Retinal pigment epithelial cell (primary cell): ENCODE data around the gene DHX58.

ENCODE experiments used
- DNase-seq: peaks from one replicate; pipeline ENCODE4 v3.0.0-alpha.2; 2010; ENCODE audit warnings: low read depth
- H3K4me3 ChIP-seq: 2 replicates; pipeline ENCODE4 v1.5.1; 2011; ENCODE audit warnings: mild to moderate bottlenecking, low read length, control low read depth, moderate library complexity
- TF ChIP-seq, protein P1 (sequence below): conservative IDR thresholded peaks from 2 replicates; pipeline ENCODE4 v1.5.1; 2011; ENCODE audit warnings: low read depth, low read length, control low read depth, inconsistent platforms

The DHX58 gene

DNA sequence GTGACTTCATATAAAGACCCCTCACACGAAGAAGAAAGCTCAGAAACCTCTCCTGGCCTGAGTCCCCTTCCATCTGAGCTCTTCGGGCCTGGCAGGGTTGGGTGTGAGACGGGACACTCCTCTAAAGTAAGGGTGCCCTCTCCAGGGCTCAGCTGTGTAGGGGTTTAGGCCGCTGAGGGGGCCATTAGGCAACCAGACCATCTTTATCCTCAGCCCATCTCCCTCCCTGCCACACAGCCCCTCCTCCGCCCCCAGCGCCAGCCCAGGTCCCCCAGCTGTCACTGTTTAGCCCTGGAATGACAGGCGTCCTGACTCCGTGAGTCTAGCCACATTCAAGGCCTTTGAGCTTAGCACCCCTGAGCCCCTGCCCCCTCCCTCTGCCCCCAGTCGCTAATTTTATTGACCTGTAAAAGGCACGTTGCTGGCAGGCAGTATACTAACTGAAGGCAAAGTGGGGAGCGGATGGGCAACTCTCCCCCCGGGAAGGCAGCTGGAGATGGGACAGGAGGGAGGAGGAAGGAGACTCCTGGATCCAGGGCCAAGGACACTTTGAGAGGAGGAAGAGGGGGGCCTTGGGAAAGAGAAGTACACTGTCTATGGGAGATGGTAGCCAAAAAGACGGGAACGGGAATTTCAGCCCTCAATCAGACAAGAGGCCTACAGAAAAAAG lies 13.6 kb downstream of the DHX58 start:
- no peak overlapping the region for H3K4me3 ChIP-seq
- no peak for DNase-seq
- TF ChIP-seq, protein P1, sequence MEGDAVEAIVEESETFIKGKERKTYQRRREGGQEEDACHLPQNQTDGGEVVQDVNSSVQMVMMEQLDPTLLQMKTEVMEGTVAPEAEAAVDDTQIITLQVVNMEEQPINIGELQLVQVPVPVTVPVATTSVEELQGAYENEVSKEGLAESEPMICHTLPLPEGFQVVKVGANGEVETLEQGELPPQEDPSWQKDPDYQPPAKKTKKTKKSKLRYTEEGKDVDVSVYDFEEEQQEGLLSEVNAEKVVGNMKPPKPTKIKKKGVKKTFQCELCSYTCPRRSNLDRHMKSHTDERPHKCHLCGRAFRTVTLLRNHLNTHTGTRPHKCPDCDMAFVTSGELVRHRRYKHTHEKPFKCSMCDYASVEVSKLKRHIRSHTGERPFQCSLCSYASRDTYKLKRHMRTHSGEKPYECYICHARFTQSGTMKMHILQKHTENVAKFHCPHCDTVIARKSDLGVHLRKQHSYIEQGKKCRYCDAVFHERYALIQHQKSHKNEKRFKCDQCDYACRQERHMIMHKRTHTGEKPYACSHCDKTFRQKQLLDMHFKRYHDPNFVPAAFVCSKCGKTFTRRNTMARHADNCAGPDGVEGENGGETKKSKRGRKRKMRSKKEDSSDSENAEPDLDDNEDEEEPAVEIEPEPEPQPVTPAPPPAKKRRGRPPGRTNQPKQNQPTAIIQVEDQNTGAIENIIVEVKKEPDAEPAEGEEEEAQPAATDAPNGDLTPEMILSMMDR, result no peak

- H3K4me3 ChIP-seq, result no peak within 1 kb of the TSS
- no peak for DNase-seq
- TF ChIP-seq, protein P1, result no peak
Measured at GRCh38 chr17:42097691-42098631, 14.6 kb downstream of the DHX58 start, which contains the start of gene ZNF385C. Gene ZNF385C (minus strand): TSS chr17:42098473. CDS start chr17:42063056, 35,417 bp downstream.

GRCh38 chr17:42096360-42097111 lies 16.0 kb downstream of the DHX58 start:
- TF ChIP-seq, protein P1, result no peak
- H3K4me3 ChIP-seq, result no peak overlapping the region
- no peak for DNase-seq

DNA sequence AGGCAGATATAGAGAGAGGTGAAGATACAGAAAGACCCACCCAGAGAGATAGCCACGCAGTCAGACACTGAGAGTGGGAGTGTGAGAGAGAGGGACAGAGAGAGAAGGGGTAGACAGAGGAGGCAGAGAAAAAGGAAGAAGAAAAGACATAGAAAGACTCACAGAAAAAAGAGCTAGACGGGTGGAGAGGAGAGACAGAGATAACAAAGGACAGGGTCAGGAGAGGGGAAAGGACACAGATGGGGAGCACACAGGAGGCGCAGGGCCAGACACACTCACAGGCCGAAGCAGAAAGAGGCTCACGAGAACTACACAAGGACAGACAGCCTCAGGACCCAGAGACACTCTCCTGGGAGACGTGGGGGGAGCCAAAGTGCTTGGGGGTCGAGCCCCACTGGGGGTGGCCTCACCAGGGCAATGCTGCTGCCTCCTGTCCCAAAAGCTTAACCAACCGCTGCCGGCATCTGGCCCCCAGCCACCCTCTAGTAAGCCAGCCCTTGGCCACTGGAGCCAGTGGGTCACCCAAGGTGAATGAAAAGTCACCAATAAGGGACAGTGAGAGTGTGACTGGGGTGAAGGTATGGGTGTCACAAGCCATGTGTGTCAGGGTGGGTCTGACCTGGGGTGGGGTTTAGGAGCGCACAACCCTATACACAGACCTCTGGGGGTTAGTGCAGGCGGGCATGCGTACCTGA lies 18.0 kb downstream of the DHX58 start:
- TF ChIP-seq, protein P1, result no peak
- H3K4me3 ChIP-seq, result no peak overlapping the region
- no peak for DNase-seq

- DNase-seq, result no peak
- no peak overlapping the region for H3K4me3 ChIP-seq
- TF ChIP-seq, protein P1, result no peak
Measured at GRCh38 chr17:42092939-42093338, 19.6 kb downstream of the DHX58 start.

- no peak overlapping the region for H3K4me3 ChIP-seq
- DNase-seq, result no peak
- TF ChIP-seq, protein P1, result no peak
Measured at GRCh38 chr17:42090964-42091790, 21.3 kb downstream of the DHX58 start.
